8988T (cell line): ENCODE results near the gene ADGRD1.

Experiments
- DNase-seq: peaks from one replicate; pipeline ENCODE4 v3.0.0; 2011

Gene ADGRD1

DNA sequence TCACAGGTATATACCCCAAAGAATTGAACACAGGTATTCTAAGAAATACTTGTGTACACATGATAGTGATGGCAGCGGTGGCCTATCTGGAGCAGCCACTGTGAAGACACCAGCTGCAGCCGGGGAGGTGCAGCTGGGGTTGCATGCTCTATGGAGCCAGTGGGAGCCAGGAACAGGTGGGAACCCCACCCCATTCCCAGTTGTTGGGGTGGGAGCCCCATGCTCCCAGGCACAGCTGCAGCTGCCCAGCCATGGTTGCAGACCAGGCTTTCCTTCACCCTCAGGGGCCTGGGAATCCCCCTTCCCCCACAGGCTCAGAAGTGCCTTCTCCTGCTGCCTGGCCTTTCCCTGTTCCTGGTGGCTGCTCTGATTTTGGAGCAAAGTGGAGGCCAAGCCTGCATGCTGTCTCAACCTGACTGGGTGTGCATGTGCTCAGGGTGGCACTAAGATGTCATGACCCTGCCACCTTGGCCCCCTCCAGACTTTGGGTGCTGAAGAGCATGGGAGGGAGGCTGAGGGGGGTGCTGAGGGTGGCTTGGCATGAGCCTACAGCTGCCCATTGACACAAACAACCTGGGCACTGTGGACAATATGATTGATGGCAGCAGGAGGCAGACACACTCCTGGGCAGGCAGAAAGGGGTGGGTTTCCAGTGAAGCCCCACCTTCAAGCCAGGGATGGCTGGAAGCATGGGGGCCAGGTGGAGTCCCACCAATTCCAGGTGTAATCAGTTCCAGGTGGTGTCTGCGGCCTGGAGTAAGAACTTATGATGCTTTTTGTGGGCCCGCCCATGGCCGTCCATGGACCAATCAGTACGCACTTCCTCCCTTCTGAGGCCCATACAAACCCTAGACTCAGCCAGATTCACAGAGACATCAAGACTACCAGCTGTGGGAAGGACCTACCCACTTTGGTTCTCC, 234.7 kb downstream of the ADGRD1 start:
- no peak for DNase-seq

DNA sequence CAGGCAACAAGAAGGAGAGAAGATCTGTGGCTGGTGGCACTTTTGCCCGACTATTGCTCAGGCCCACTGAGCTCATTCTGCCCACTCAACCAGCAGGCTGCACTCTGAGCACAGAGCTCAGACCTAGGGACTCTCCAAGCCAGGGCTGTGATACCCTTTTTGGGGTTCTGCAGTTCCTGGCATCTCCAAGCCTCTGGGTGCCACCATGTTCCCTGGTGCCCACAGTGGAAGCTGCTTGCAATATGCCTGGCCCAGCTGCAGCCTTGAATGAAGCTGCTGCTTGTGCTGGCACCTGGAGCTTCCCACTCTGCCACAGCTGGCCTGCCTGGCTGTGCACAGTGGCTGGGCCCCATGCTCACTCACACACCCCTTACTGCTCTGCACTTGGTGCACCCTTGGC, 236.1 kb downstream of the ADGRD1 start:
- no peak for DNase-seq

DNA sequence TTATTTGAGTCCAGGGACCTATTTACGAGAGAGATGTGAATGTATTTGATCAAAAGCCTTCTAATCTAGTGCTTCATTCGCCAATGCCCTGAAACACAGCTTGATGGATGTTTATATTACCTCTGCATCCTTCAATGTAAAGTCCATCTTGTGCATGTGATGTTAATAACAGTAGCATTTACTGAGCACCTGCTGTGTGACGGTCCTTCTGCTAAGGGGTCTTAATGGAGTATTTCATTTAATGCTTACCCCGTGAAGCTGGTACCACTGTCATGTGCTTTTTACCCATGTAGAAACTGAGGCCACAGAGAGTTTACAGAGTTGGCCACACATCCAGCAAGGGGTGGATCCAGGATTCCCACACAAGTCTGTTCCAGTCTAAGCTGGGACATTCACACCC, 237.3 kb downstream of the ADGRD1 start:
- no peak for DNase-seq
